ENCODE results near the gene LRRC27. TPM values are rescaled to one million over a fixed set of nuclear protein-coding genes. Genes with fewer than 3 reads are reported as not detected.
"Not testable (repeated sequence)": the region's sequence is repeated elsewhere in the genome, so short reads cannot be mapped to it uniquely, and the experiment has no call there.

Gene LRRC27
- total RNA-seq, 1 donor from 2014 or later = 14.2 TPM

DNA sequence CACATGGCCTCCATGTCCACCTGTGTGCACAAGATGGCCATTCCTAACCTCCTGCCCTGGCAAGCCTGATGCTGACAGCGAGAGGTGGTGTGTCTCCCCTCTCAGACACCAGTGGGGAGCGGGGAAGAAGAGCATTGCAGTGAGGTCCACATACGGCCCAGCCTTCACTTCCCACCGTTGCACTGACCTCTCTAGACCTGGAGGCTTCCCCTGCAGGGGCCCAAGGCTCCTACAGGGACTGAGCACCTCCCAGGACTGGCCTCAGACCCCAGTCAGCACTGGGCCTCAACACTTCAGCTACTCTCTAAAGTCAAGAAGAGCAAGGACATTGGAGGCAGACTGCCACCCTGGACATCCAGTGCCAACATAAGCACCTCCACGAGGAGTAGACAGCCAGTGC, 40.2 kb upstream of the LRRC27 start:
- no peaks in the 10 kb centered on the region for H3K36me3 Mint-ChIP-seq
- no peak overlapping the region for H3K4me3 Mint-ChIP-seq
- TF ChIP-seq CTCF (conservative IDR thresholded peaks at IDR 0.05) = no peak
- no peak overlapping the region for H3K27ac Mint-ChIP-seq
- peaks cover 25% of the 10 kb centered on the region for H3K27me3 Mint-ChIP-seq
- peaks cover 4% of the 10 kb centered on the region for H3K4me1 Mint-ChIP-seq (ENCODE audit: unreplicated experiment)
- DNase-seq (ENCODE audit: extremely low spot score, unreplicated experiment) = no peak
- no peaks in the 10 kb centered on the region for H3K9me3 Mint-ChIP-seq

GRCh38 chr10:132292287-132293200, 39.4 kb upstream of the LRRC27 start:
- Mint-ChIP-seq H3K4me1 (ENCODE audit: unreplicated experiment) (peaks cover 4% of the 10 kb centered on the region), H3K36me3 (no peaks in the 10 kb centered on the region), H3K27ac (no peak overlapping the region), H3K27me3 (peaks cover 25% of the 10 kb centered on the region), H3K4me3 (no peak overlapping the region), H3K9me3 (no peaks in the 10 kb centered on the region)
- no peak for TF ChIP-seq CTCF (conservative IDR thresholded peaks at IDR 0.05)
- no peak for DNase-seq (ENCODE audit: extremely low spot score, unreplicated experiment)

DNA sequence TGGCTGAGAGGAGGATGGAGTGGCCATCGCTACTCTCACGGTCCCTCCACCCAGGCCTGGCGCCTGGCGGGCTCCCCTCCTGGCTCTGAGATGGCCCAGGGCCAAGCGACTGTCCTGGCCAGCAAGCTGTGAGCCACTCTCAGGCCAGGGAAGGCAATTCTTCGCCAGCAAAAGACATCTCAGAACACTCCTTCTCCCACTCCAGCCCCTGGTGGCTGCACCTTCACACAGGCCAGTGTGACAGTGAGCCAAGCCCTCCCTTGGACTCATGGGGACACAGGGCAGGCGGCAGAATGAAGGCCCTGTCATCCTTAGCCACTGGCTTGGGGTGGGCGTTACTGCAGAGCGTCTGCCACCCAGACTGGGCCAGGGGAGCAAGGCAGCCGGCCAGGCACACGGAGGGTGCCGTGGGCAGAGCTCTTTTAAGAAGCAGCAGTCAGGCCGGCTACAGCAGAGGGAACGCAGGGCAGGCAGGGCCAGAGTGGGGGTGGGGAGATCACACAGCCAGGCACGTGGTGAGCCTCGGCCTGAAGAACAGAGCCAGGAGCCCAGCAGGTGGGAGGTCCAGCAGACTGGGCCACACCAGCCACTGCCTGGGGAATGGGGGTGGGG, 38.7 kb upstream of the LRRC27 start:
- Mint-ChIP-seq H3K27me3 (peaks cover 18% of the 10 kb centered on the region), H3K4me1 (ENCODE audit: unreplicated experiment) (peaks cover 4% of the 10 kb centered on the region), H3K9me3 (no peaks in the 10 kb centered on the region), H3K36me3 (no peaks in the 10 kb centered on the region), H3K27ac (no peak overlapping the region), H3K4me3 (no peak overlapping the region)
- no peak for DNase-seq (ENCODE audit: extremely low spot score, unreplicated experiment)
- no peak for TF ChIP-seq CTCF (conservative IDR thresholded peaks at IDR 0.05)

GRCh38 chr10:132293813-132294520, 38.0 kb upstream of the LRRC27 start:
- DNase-seq (ENCODE audit: extremely low spot score, unreplicated experiment) = no peak
- Mint-ChIP-seq H3K4me3 (no peak overlapping the region), H3K27me3 (peaks cover 15% of the 10 kb centered on the region), H3K9me3 (no peaks in the 10 kb centered on the region), H3K4me1 (ENCODE audit: unreplicated experiment) (peaks cover 4% of the 10 kb centered on the region), H3K27ac (no peak overlapping the region), H3K36me3 (no peaks in the 10 kb centered on the region)
- TF ChIP-seq CTCF (conservative IDR thresholded peaks at IDR 0.05) = no peak

DNA sequence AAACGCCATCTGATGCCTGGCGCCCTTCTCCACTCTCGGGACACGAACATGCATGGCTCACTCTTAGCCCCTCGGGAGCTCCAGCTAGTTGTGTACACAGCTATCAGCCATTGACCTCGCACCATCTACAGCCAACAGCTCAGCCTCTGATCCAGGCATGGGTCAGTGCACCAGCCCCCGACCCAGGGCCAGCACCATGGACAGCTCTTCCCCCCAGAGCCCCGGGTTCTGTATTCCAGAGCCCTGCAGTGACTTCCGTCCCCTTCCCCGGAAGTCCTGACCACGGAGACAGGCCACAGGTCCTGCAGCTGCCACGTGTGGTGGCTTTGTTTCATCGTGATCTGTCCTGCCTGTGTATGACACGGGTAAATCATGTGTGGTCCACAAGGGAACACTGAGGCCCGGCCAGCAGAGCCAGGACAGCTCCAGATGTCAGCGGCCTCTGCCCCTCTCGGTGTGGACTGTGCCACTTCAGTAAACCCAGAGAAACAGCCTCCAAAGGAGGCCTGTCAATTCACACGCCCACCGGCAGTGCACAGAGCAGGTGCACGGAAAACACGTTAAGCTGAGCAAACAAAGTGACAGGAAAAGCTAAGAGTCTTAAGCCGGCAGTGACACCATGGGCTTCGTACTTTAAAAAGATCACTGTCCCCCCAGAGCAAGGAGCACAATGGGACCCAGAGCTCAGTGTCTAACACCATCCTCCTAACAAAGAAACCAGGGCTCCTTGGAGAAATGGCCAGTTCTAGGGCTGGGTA, 37.3 kb upstream of the LRRC27 start:
- H3K4me3 Mint-ChIP-seq = no peak overlapping the region

GRCh38 chr10:132295481-132295880, 36.5 kb upstream of the LRRC27 start:
- not testable (repeated sequence) for H3K27ac Mint-ChIP-seq; H3K9me3 Mint-ChIP-seq; H3K36me3 Mint-ChIP-seq; H3K4me3 Mint-ChIP-seq; H3K4me1 Mint-ChIP-seq (ENCODE audit: unreplicated experiment); DNase-seq (ENCODE audit: extremely low spot score, unreplicated experiment)
- peaks cover 12% of the 10 kb centered on the region for H3K27me3 Mint-ChIP-seq

More for the DNA sequence above, 37.3 kb upstream of the LRRC27 start:
- H3K9me3 Mint-ChIP-seq = no peaks in the 10 kb centered on the region
- H3K4me1 Mint-ChIP-seq (ENCODE audit: unreplicated experiment) = peaks cover 4% of the 10 kb centered on the region
- no peak for TF ChIP-seq CTCF (conservative IDR thresholded peaks at IDR 0.05)
- DNase-seq (ENCODE audit: extremely low spot score, unreplicated experiment) = no peak
- peaks cover 11% of the 10 kb centered on the region for H3K27me3 Mint-ChIP-seq
- H3K36me3 Mint-ChIP-seq = no peaks in the 10 kb centered on the region
- no peak overlapping the region for H3K27ac Mint-ChIP-seq
